Tibial artery (tissue), 4 donors: ENCODE measurements around the gene RAB25.
A peak's percentile ranks its signal among the peaks of the same experiment; 100 is the strongest.

ENCODE experiments used
- DNase-seq, 2 donors: peaks; one replicate each; pipeline ENCODE4 v3.0.0-alpha.2; 2019
- H3K27ac ChIP-seq, 2 donors: fragments of 200-600 bp; sonication (generic) in 1 of 2; 1 replicate in 1 of 2; 2 replicates in 1 of 2; pipeline ENCODE4 v1.5.1; 2018 to 2019; ENCODE audit warnings: mild to moderate bottlenecking in 1 of 2
- H3K27me3 ChIP-seq, 2 donors: fragments of 200-600 bp; sonication (generic) in 1 of 2; one replicate each; pipeline versions ENCODE4 v1.5.1 to v1.6.0; 2016 to 2019
- H3K36me3 ChIP-seq, 3 donors: fragments of 200-600 bp; sonication (generic) in 2 of 3; one replicate each; pipeline ENCODE4 v1.5.1; 2016 to 2019; ENCODE audit warnings: mild to moderate bottlenecking in 2 of 3
- H3K4me1 ChIP-seq, 4 donors: fragments of 200-600 bp; sonication (generic) in 2 of 4; 1 replicate in 3 of 4; 2 replicates in 1 of 4; pipeline ENCODE4 v1.5.1; 2016 to 2019
- H3K4me3 ChIP-seq, 2 donors: fragments of 200-600 bp; sonication (generic) in 1 of 2; 1 replicate in 1 of 2; 2 replicates in 1 of 2; pipeline ENCODE4 v1.5.1; 2018 to 2019; ENCODE audit warnings: mild to moderate bottlenecking in 2 of 2
- H3K9me3 ChIP-seq, 3 donors: fragments of 200-600 bp; sonication (generic) in 1 of 3; one replicate each; pipeline ENCODE4 v1.5.1; 2016 to 2019
- CTCF ChIP-seq, 2 experiments: fragments of 200-600 bp in 1 of 2; fragments of 450-650 bp in 1 of 2; IDR thresholded peaks; one replicate each; pipeline ENCODE4 v1.5.1; 2017 to 2019; ENCODE audit warnings: antibody characterized with exemption in 2 of 2, mild to moderate bottlenecking in 1 of 2, moderate library complexity in 1 of 2
- intact Hi-C: fragments of 100-400 bp; cut with DNase I; formaldehyde crosslinking; loops from one replicate; pipeline ENCODE4 v1.15.0; 2023; ENCODE audit warnings: low total_unique reads

The RAB25 gene

DNA sequence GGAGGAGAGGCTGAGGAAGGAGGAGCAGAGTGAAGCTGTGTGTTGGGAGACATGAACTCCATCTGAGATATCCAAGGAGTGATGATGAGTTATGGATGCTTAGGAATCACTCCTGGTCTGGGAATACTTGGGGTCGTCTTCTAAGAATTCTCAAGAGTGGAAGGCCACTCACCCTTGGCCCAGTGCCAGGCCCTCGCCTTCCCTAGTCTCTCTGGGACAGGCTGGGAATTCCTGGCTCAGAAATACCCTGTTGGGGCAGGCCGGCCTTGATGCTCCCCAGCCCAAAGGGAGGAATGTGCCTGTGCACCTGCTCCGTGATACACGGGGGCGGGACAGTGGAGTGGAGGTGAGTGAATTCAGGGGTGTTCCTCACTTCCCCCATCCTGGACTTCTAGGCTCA is 40.9 kb downstream of the RAB25 start:
- Histone ChIP-seq H3K4me3 (no peak overlapping the region), H3K9me3 (no peaks in the 10 kb centered on the region), H3K4me1 (peaks cover 11 to 75% (median 60%) of the 10 kb centered on the region in 4 donors), H3K36me3 (no peaks in the 10 kb centered on the region), H3K27ac (peak overlapping the region; percentile 94 to 97), H3K27me3 (no peaks in the 10 kb centered on the region)
- TF ChIP-seq CTCF (IDR thresholded peaks at IDR 0.05), result no peak
- no peak for DNase-seq
- intact Hi-C loops, result no loop called here

DNA sequence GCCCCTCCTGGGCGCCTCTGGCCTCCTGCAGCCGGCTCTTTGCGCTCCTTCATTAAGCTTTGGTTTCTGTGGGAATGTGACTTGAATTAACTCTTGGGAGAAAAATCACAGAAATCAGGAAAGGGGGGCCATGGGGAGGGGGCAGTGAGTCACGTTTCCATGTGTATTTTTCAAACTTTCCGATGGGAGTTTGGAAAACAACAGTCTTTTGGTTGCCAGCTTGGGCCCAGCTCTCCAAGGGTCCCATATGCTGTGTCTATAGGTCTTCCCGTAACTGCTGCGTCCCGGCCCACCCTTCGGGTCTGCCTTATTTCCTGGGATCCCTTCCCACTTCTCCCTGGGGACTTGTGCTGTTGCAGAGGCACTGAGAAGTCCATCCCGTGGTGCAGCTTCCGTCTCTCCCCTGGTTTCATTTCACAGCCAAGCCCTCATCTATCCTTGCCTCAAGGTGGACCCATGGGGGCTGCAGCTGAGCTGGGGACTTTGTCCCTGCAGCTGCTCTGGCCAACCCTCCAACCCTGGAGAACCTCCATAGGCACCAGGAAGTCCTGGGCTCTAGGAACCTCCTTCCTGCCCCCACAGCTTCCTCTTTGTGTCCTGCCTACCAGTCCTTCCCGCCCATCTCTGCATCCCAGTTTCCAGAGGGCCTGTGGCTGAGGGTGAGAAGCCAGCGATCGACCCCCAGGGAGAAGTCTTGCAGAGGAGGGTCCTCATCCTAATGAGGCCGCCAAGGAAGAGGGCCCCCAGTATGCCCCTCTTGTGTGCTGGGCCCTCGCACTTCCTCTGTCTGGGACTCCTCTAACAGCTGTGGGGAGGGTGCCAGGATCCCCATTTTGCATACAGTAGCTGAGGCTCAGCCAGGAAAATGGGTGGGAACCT is 41.9 kb downstream of the RAB25 start:
- no peak for DNase-seq
- intact Hi-C loops, result no loop called here
- Histone ChIP-seq H3K9me3 (no peaks in the 10 kb centered on the region), H3K4me3 (peak overlapping the region in 1 of 2 donors; percentile 10), H3K27ac (peak overlapping the region; percentile 94 to 97), H3K36me3 (no peaks in the 10 kb centered on the region), H3K27me3 (no peaks in the 10 kb centered on the region), H3K4me1 (peaks cover 7 to 74% (median 60%) of the 10 kb centered on the region in 4 donors)
- no peak for TF ChIP-seq CTCF (IDR thresholded peaks at IDR 0.05)

DNA sequence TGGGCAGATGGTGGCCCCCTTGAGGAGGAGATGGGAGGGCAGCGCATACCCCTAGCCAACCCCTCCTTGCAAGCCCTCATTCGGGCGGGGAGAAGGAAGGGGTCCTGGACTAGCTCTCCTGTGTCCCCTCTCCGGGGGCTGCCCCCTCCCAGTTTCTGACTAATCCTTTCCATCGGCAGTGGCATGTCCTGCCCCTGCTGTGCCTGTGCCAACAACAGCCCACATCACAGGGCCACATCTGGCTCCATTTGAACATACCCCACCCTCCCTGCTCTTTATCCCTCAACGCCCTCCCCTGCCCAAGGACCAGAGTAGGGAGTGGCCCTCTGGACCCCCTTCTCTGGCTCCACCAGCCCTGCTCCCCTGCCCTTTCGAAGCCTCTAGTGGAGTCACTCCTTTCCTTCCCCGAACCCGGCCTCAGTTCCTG is 42.6 kb downstream of the RAB25 start:
- Histone ChIP-seq H3K27me3 (no peaks in the 10 kb centered on the region), H3K4me1 (peaks cover 7 to 74% (median 60%) of the 10 kb centered on the region in 4 donors), H3K27ac (peak overlapping the region; percentile 94 to 97), H3K36me3 (no peaks in the 10 kb centered on the region), H3K4me3 (peak overlapping the region in 1 of 2 donors; percentile 10), H3K9me3 (no peaks in the 10 kb centered on the region)
- no peak for TF ChIP-seq CTCF (IDR thresholded peaks at IDR 0.05)
- intact Hi-C loops, result no loop called here
- peak; percentile 70 to 87 for DNase-seq

GRCh38 chr1:156104065-156104810 is 43.3 kb downstream of the RAB25 start:
- intact Hi-C loops, result no loop called here
- H3K4me1 ChIP-seq, result peaks cover 7 to 74% (median 60%) of the 10 kb centered on the region in 4 donors
- no peaks in the 10 kb centered on the region for H3K9me3 ChIP-seq
- TF ChIP-seq CTCF (IDR thresholded peaks at IDR 0.05), result no peak
- DNase-seq, result peak; percentile 84 to 92
- H3K27ac ChIP-seq, result peak overlapping the region; percentile 94 to 97
- no peaks in the 10 kb centered on the region for H3K27me3 ChIP-seq
- H3K4me3 ChIP-seq, result peak overlapping the region in 1 of 2 donors; percentile 10
- no peaks in the 10 kb centered on the region for H3K36me3 ChIP-seq

DNA sequence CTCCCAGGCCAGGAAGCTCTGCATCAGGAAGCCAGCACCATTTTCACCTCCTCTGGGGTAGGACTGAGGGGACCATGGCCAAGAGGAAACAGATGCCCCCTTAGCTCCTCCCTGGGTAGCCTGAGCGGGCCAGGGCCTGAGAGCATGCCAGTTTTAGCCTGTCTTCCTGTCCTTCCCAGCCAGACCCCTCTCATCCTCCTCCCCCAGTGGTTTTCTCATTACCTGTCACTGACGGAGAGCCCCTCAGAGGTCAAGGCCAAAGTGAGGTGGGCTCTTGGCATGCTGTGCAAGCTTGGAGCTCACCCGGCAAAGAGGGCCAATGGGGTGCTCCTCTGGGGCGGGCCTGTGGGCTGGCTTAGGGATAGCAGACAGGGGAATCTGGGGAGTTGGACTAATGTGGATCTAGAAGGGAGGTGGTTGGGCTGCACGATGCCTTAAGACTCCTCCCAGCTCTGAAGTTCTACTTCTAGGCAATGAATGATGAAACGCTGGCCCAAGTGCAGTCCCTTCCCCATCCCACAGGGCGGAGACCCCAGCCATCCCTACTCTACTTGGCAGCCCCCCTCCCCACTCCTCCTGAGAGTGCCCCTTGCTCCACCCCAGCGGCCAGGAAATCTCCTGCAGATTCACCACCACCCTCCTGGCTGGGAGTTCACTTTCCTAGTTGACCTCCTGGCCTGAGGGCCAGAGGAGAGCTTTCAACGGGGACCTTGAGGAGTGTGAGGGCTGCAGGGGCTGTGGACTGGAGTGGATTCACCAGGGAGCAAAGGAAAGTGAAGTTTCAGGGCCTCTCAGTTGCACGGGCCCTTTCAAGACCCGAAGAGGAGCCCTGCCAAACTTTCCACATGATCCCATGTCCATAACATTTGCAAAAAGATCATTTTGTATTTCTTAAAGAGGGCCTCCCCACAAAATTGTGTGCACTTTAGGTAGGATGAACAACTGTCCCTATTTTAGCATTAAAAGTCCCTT is 44.2 kb downstream of the RAB25 start:
- no peak for DNase-seq
- peak; percentile 4 to 19 for TF ChIP-seq CTCF (IDR thresholded peaks at IDR 0.05)
- H3K27ac ChIP-seq, result peak overlapping the region; percentile 94 to 97
- H3K4me3 ChIP-seq, result peak overlapping the region; percentile 42 to 53
- no peaks in the 10 kb centered on the region for H3K9me3 ChIP-seq
- H3K4me1 ChIP-seq, result peaks cover 7 to 71% (median 60%) of the 10 kb centered on the region in 4 donors
- H3K36me3 ChIP-seq, result no peaks in the 10 kb centered on the region
- intact Hi-C loops, result no loop called here
- H3K27me3 ChIP-seq, result no peaks in the 10 kb centered on the region
